ENCODE results near the gene SLC4A1AP. TPM values are rescaled to one million over a fixed set of nuclear protein-coding genes. Genes with fewer than 3 reads are reported as not detected.

The SLC4A1AP gene
- polyA plus RNA-seq, 2 of the 4 experiments (the other 2 are of a cell fraction), result 32.6 to 33.0 TPM

DNA sequence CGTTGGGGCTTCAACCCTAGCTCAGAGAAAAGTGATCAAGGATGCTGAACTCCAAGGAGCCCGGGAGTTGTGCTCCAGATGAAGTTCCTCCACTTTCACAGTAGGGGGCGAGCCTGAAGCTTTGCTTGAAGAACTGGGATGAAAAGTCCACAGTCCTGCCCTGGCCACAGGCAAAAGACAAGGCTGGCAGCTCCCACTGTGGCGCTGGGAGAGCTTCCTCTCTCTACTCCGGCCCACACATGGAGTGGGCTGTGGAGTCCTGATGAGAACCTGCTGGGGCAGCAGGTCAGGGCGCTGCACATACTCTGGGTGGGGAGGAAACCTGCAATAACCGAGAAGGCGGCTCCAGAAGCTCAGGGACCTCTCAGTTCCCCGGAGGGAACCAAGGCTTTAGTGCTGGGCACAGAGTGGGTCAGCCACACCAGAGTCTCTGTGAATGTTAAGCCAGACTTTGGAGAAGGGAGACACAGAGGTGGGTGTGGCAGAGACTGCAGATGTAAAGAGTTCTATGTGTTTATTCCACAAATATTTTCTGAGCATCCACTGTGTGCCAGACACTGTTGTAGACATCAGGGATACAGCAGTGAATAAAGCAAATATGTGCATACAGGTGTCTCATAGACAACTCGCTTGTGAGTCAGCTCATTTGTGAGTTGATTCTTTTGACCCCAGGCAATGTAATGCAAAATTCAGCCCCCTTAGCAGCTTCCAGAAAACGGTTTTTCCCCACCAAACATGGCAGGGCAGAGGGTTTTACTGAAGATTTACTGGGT is 59.9 kb downstream of the SLC4A1AP start:
- POLR2A ChIA-PET, result interaction anchor here (0.5 to 1.9 kb wide), 11 partner anchors 9 to 1028 kb away, joined by 3 to 7 read pairs (median 5); partner anchors contain the start of genes FOSL2, MRPL33 and PPP1CB
- WGBS (ENCODE audit: missing lambda C conversion rate), result 5% methylated on average over 9 of the region's 11 CpGs
- TF ChIP-seq TP53 (CRISPR knock-in tag; IDR thresholded peaks at IDR 0.05) (no peak), JUNB (IDR thresholded peaks at IDR 0.05) (peak; percentile 81), CHD4 (IDR thresholded peaks at IDR 0.05; ENCODE audit: borderline replicate concordance) (no peak), KDM1A (IDR thresholded peaks at IDR 0.05; ENCODE audit: low read depth) (no peak), KDM5A (IDR thresholded peaks at IDR 0.05) (no peak), EHF (CRISPR knock-in tag; IDR thresholded peaks at IDR 0.05) (no peak), CBX8 (IDR thresholded peaks at IDR 0.05) (no peak), PHF8 (IDR thresholded peaks at IDR 0.05; ENCODE audit: borderline replicate concordance, low read depth) (no peak), MAZ (IDR thresholded peaks at IDR 0.05; ENCODE audit: borderline replicate concordance, low read depth, low read length) (no peak), EHMT2 (IDR thresholded peaks at IDR 0.05; ENCODE audit: low read depth) (no peak), FOSL2 (IDR thresholded peaks at IDR 0.05) (peak; percentile 73), FOSL2 (CRISPR knock-in tag; IDR thresholded peaks at IDR 0.05) (peak; percentile 86), TFCP2L1 (CRISPR knock-in tag; IDR thresholded peaks at IDR 0.05) (no peak), RARB (CRISPR knock-in tag; IDR thresholded peaks at IDR 0.05) (no peak), NPAS2 (CRISPR knock-in tag; IDR thresholded peaks at IDR 0.05; ENCODE audit: borderline replicate concordance) (no peak), ZNF302 (CRISPR knock-in tag; IDR thresholded peaks at IDR 0.05) (no peak), HOXA7 (CRISPR knock-in tag; IDR thresholded peaks at IDR 0.05) (no peak), NR3C1 (IDR thresholded peaks at IDR 0.05) (no peak), CBX2 (IDR thresholded peaks at IDR 0.05; ENCODE audit: borderline replicate concordance, low read depth) (no peak), HEYL (CRISPR knock-in tag; IDR thresholded peaks at IDR 0.05) (no peak), GATA3 (IDR thresholded peaks at IDR 0.05; ENCODE audit: borderline replicate concordance) (peak; percentile 89; the same call in 1 of the 2 replicates), RNF2 (IDR thresholded peaks at IDR 0.05; ENCODE audit: borderline replicate concordance, low read depth) (no peak), SREBF2 (IDR thresholded peaks at IDR 0.05) (no peak), HOXB5 (CRISPR knock-in tag; IDR thresholded peaks at IDR 0.05) (no peak), HDAC2 (IDR thresholded peaks at IDR 0.05) (no peak), ESRRA (IDR thresholded peaks at IDR 0.05; ENCODE audit: borderline replicate concordance, low read length) (no peak), MYC (IDR thresholded peaks at IDR 0.05; ENCODE audit: borderline replicate concordance, low read length) (no peak), BHLHE40 (IDR thresholded peaks at IDR 0.05; ENCODE audit: low read depth, low read length) (no peak), ZFP36 (IDR thresholded peaks at IDR 0.05; ENCODE audit: borderline replicate concordance, partially characterized antibody) (no peak), RCOR1 (IDR thresholded peaks at IDR 0.05; ENCODE audit: low read depth, low read length) (no peak)
- TF ChIP-seq, protein P1, sequence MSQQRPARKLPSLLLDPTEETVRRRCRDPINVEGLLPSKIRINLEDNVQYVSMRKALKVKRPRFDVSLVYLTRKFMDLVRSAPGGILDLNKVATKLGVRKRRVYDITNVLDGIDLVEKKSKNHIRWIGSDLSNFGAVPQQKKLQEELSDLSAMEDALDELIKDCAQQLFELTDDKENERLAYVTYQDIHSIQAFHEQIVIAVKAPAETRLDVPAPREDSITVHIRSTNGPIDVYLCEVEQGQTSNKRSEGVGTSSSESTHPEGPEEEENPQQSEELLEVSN (IDR thresholded peaks at IDR 0.05; ENCODE audit: borderline replicate concordance, low read depth), result peak; percentile 33; the same call in 1 of the 2 replicates
- TF ChIP-seq, protein P2, sequence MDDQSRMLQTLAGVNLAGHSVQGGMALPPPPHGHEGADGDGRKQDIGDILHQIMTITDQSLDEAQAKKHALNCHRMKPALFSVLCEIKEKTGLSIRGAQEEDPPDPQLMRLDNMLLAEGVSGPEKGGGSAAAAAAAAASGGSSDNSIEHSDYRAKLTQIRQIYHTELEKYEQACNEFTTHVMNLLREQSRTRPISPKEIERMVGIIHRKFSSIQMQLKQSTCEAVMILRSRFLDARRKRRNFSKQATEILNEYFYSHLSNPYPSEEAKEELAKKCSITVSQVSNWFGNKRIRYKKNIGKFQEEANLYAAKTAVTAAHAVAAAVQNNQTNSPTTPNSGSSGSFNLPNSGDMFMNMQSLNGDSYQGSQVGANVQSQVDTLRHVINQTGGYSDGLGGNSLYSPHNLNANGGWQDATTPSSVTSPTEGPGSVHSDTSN (IDR thresholded peaks at IDR 0.05), result no peak
- TF ChIP-seq, protein P3, sequence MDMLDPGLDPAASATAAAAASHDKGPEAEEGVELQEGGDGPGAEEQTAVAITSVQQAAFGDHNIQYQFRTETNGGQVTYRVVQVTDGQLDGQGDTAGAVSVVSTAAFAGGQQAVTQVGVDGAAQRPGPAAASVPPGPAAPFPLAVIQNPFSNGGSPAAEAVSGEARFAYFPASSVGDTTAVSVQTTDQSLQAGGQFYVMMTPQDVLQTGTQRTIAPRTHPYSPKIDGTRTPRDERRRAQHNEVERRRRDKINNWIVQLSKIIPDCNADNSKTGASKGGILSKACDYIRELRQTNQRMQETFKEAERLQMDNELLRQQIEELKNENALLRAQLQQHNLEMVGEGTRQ (IDR thresholded peaks at IDR 0.05), result no peak
- TF ChIP-seq, protein P4, sequence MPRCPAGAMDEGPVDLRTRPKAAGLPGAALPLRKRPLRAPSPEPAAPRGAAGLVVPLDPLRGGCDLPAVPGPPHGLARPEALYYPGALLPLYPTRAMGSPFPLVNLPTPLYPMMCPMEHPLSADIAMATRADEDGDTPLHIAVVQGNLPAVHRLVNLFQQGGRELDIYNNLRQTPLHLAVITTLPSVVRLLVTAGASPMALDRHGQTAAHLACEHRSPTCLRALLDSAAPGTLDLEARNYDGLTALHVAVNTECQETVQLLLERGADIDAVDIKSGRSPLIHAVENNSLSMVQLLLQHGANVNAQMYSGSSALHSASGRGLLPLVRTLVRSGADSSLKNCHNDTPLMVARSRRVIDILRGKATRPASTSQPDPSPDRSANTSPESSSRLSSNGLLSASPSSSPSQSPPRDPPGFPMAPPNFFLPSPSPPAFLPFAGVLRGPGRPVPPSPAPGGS (IDR thresholded peaks at IDR 0.05), result 0 out of 3 replicates have a peak, but pooled peaks have one; percentile 42
- TF ChIP-seq, protein P5, sequence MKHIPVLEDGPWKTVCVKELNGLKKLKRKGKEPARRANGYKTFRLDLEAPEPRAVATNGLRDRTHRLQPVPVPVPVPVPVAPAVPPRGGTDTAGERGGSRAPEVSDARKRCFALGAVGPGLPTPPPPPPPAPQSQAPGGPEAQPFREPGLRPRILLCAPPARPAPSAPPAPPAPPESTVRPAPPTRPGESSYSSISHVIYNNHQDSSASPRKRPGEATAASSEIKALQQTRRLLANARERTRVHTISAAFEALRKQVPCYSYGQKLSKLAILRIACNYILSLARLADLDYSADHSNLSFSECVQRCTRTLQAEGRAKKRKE (CRISPR knock-in tag; IDR thresholded peaks at IDR 0.05; ENCODE audit: low read depth), result no peak
- TF ChIP-seq, protein P6, sequence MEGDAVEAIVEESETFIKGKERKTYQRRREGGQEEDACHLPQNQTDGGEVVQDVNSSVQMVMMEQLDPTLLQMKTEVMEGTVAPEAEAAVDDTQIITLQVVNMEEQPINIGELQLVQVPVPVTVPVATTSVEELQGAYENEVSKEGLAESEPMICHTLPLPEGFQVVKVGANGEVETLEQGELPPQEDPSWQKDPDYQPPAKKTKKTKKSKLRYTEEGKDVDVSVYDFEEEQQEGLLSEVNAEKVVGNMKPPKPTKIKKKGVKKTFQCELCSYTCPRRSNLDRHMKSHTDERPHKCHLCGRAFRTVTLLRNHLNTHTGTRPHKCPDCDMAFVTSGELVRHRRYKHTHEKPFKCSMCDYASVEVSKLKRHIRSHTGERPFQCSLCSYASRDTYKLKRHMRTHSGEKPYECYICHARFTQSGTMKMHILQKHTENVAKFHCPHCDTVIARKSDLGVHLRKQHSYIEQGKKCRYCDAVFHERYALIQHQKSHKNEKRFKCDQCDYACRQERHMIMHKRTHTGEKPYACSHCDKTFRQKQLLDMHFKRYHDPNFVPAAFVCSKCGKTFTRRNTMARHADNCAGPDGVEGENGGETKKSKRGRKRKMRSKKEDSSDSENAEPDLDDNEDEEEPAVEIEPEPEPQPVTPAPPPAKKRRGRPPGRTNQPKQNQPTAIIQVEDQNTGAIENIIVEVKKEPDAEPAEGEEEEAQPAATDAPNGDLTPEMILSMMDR (IDR thresholded peaks at IDR 0.05), result peak; percentile 78

More for the DNA sequence above, 59.9 kb downstream of the SLC4A1AP start:
- FAIRE-seq, result peak; percentile 84
- Histone ChIP-seq H3K27ac (peak overlapping the region; percentile 93 to 98), H3K4me2 (peak overlapping the region; percentile 75), H3K4me1 (peaks cover 65% of the 10 kb centered on the region), H3K4me3 (no peak overlapping the region), H3K9me3 (no peaks in the 10 kb centered on the region)
- peak; percentile 51 to 77 for ATAC-seq
- CTCF ChIA-PET, result interaction anchor here (0.5 to 14.1 kb wide), 80 partner anchors 8 to 1172 kb away, joined by 3 to 167 read pairs (median 4); no protein-coding TSS in a partner anchor
- DNase-seq (ENCODE audit: low read depth in 1 of 2, low spot score in 1 of 2), result peak; percentile 83 to 92
